GM18498 (cell line): ENCODE data around the gene EIF4A3.

ENCODE experiments used
- ATAC-seq: cut with Tn5 transposase; IDR thresholded peaks from one replicate; pipeline ENCODE4 v1.9.1; 2021; ENCODE audit warnings: mild to moderate bottlenecking, moderate library complexity; ENCODE audit not compliant: unreplicated experiment

Gene EIF4A3

GRCh38 chr17:80138856-80139426, 8.0 kb downstream of the EIF4A3 start:
- no peak for ATAC-seq

GRCh38 chr17:80137131-80137530, 9.8 kb downstream of the EIF4A3 start:
- no peak for ATAC-seq

- ATAC-seq, result no peak
These were observed 13.3 kb downstream of the EIF4A3 start for GRCh38 chr17:80133626-80133970.

- no peak for ATAC-seq
These were observed 13.9 kb downstream of the EIF4A3 start for GRCh38 chr17:80132906-80133625.

- ATAC-seq, result no peak
These were observed 15.9 kb downstream of the EIF4A3 start for GRCh38 chr17:80130992-80131391.

GRCh38 chr17:80129006-80129565, 17.8 kb downstream of the EIF4A3 start:
- no peak for ATAC-seq

GRCh38 chr17:80126449-80126715, 20.5 kb downstream of the EIF4A3 start:
- ATAC-seq, result no peak

- ATAC-seq, result no peak
These were observed 21.1 kb downstream of the EIF4A3 start for GRCh38 chr17:80125656-80126448.

GRCh38 chr17:80124351-80124981, 22.5 kb downstream of the EIF4A3 start:
- no peak for ATAC-seq

- ATAC-seq, result no peak
These were observed 23.1 kb downstream of the EIF4A3 start for GRCh38 chr17:80123791-80124190.

GRCh38 chr17:80122926-80123505, 23.9 kb downstream of the EIF4A3 start:
- ATAC-seq, result no peak

GRCh38 chr17:80122026-80122575, 24.8 kb downstream of the EIF4A3 start:
- no peak for ATAC-seq

- ATAC-seq, result no peak
These were observed 27.1 kb downstream of the EIF4A3 start for GRCh38 chr17:80119839-80120238.

- ATAC-seq, result no peak
These were observed 27.6 kb downstream of the EIF4A3 start for GRCh38 chr17:80119271-80119791.

- ATAC-seq, result no peak
These were observed 28.2 kb downstream of the EIF4A3 start for GRCh38 chr17:80118601-80119270.

- no peak for ATAC-seq
These were observed 29.2 kb downstream of the EIF4A3 start for GRCh38 chr17:80117491-80118401.

- ATAC-seq, result no peak
These were observed 30.0 kb downstream of the EIF4A3 start for GRCh38 chr17:80116921-80117380.

- no peak for ATAC-seq
These were observed 30.5 kb downstream of the EIF4A3 start for GRCh38 chr17:80116276-80116920.
